SK-N-SH (cell line): ENCODE results near the gene NAPEPLD. TPM values are rescaled to one million over a fixed set of nuclear protein-coding genes. Genes with fewer than 3 reads are reported as not detected.

Experiments
- CTCF ChIA-PET: fragments of 300-600, 350-600 bp; formaldehyde crosslinking; extraction: SDS; loops from one replicate; lab custom pipeline; 2021; lab: Yijun Ruan, JAX
- POLR2A ChIA-PET: fragments of 350-600 bp; sonication (Branson Sonifier 250); formaldehyde crosslinking; extraction: SDS; loops from one replicate; lab custom pipeline; 2020; ENCODE audit warnings: antibody characterized with exemption, inconsistent platforms; lab: Yijun Ruan, JAX
- DNase-seq: peaks from one replicate; pipeline ENCODE4 v3.0.0; 2012
- H2AFZ ChIP-seq: fragments of 200-600 bp; sonication (generic); 2 replicates; pipeline ENCODE4 v1.8.1; 2016; ENCODE audit warnings: antibody characterized with exemption, mild to moderate bottlenecking, low read depth
- H3F3A ChIP-seq: fragments of 200-600 bp; sonication (generic); replicated peaks from 2 replicates; pipeline ENCODE3; 2016; ENCODE audit warnings: antibody characterized with exemption, mild to moderate bottlenecking; ENCODE audit not compliant: insufficient read depth
- H3K27ac ChIP-seq, 2 experiments: fragments of 200-500 bp in 1 of 2; fragments of 200-600 bp in 1 of 2; sonication (Bioruptor generic) in 1 of 2; sonication (generic), shearing (Covaris generic) in 1 of 2; 2 replicates each; pipeline versions ENCODE4 v1.5.1 to v1.6.1; 2014 to 2016; ENCODE audit warnings: low read depth in 2 of 2, inconsistent platforms in 1 of 2, low read length in 1 of 2, mild to moderate bottlenecking in 1 of 2, mixed read lengths in 1 of 2
- H3K27me3 ChIP-seq: fragments of 200-600 bp; sonication (generic), shearing (Covaris generic); 2 replicates; pipeline ENCODE4 v1.6.1; 2016; ENCODE audit warnings: mixed run types; ENCODE audit not compliant: insufficient read depth
- H3K36me3 ChIP-seq, 2 experiments: fragments of 200-500 bp in 1 of 2; fragments of 200-600 bp in 1 of 2; sonication (Bioruptor generic) in 1 of 2; sonication (generic) in 1 of 2; replicated peaks in 1 of 2; 2 replicates each; pipeline versions ENCODE3 to v1.5.1; 2014 to 2016; ENCODE audit warnings: low read length in 1 of 2, mild to moderate bottlenecking in 1 of 2; ENCODE audit not compliant: insufficient read depth in 2 of 2, control insufficient read depth in 1 of 2
- H3K4me1 ChIP-seq, 2 experiments: fragments of 200-500 bp in 1 of 2; fragments of 200-600 bp in 1 of 2; sonication (Bioruptor generic) in 1 of 2; sonication (generic), shearing (Covaris generic) in 1 of 2; 2 replicates each; pipeline versions ENCODE4 v1.5.1 to v1.6.1; 2014 to 2016; ENCODE audit warnings: low read depth in 1 of 2, low read length in 1 of 2, mixed run types in 1 of 2; ENCODE audit not compliant: insufficient read depth in 2 of 2, control insufficient read depth in 1 of 2
- H3K4me2 ChIP-seq: fragments of 200-600 bp; sonication (generic), shearing (Covaris generic); 2 replicates; pipeline ENCODE4 v1.6.1; 2017; ENCODE audit warnings: mixed run types
- H3K4me3 ChIP-seq, 2 experiments: fragments of 200-500 bp in 1 of 2; fragments of 200-600 bp in 1 of 2; sonication (Bioruptor generic) in 1 of 2; sonication (generic), shearing (Covaris generic) in 1 of 2; 2 replicates each; pipeline versions ENCODE4 v1.5.1 to v1.8.1; 2014 to 2016; ENCODE audit warnings: low read depth in 2 of 2, inconsistent platforms in 1 of 2, low read length in 1 of 2, mild to moderate bottlenecking in 1 of 2, mixed read lengths in 1 of 2, moderate library complexity in 1 of 2
- H3K79me2 ChIP-seq: fragments of 200-600 bp; sonication (generic); 2 replicates; pipeline ENCODE4 v1.8.1; 2017; ENCODE audit warnings: mild to moderate bottlenecking; ENCODE audit not compliant: insufficient read depth
- H3K9ac ChIP-seq: fragments of 200-600 bp; sonication (generic); 2 replicates; pipeline ENCODE4 v1.6.1; 2017; ENCODE audit warnings: mixed run types
- H3K9me2 ChIP-seq: fragments of 200-600 bp; sonication (generic); 2 replicates; pipeline ENCODE4 v1.6.1; 2017; ENCODE audit warnings: mixed run types
- H3K9me3 ChIP-seq: fragments of 200-600 bp; sonication (generic); 2 replicates; pipeline ENCODE4 v1.6.1; 2017; ENCODE audit warnings: mixed run types, mild to moderate bottlenecking, moderate library complexity
- H4K20me1 ChIP-seq: fragments of 200-600 bp; sonication (generic); 2 replicates; pipeline ENCODE4 v1.6.1; 2017; ENCODE audit warnings: mild to moderate bottlenecking, mixed run types; ENCODE audit not compliant: insufficient read depth
- CHD2 ChIP-seq: fragments of 150-350 bp; IDR thresholded peaks from 2 replicates; pipeline ENCODE4 v1.6.1; 2018; ENCODE audit warnings: low read length; ENCODE audit not compliant: partially characterized antibody
- ELF1 ChIP-seq: IDR thresholded peaks from 2 replicates; pipeline ENCODE4 v1.4.0; 2012
- EZH2phosphoT487 ChIP-seq: fragments of 200-600 bp; sonication (generic); IDR thresholded peaks from 2 replicates; pipeline ENCODE4 v1.6.1; 2017; ENCODE audit warnings: low read depth, mixed run types, mild to moderate bottlenecking, antibody characterized with exemption, moderate library complexity, borderline replicate concordance
- FOSL2 ChIP-seq: IDR thresholded peaks from 2 replicates; pipeline ENCODE4 v1.4.0; 2012; ENCODE audit warnings: low read depth, mild to moderate bottlenecking, moderate library complexity, borderline replicate concordance
- GABPA ChIP-seq: IDR thresholded peaks from 2 replicates; pipeline ENCODE4 v1.4.0; 2012; ENCODE audit warnings: low read depth, mild to moderate bottlenecking
- GATA2 ChIP-seq: sonication (generic); formaldehyde crosslinking; IDR thresholded peaks from 2 replicates; pipeline ENCODE4 v1.5.0; 2020; ENCODE audit warnings: mild to moderate bottlenecking, missing genetic modification reagents
- JUND ChIP-seq: IDR thresholded peaks from 2 replicates; pipeline ENCODE4 v1.4.0; 2012
- NFIC ChIP-seq: IDR thresholded peaks from 2 replicates; pipeline ENCODE4 v1.4.0; 2012; ENCODE audit warnings: borderline replicate concordance
- NRF1 ChIP-seq: IDR thresholded peaks from 2 replicates; pipeline ENCODE4 v1.6.1; 2012; ENCODE audit warnings: low read depth, mild to moderate bottlenecking, low read length
- RAD21 ChIP-seq: IDR thresholded peaks from 2 replicates; pipeline ENCODE4 v1.6.1; 2012; ENCODE audit warnings: mild to moderate bottlenecking, low read length
- RFX5 ChIP-seq: IDR thresholded peaks from 2 replicates; pipeline ENCODE4 v1.6.1; 2012; ENCODE audit warnings: mild to moderate bottlenecking, improper control_type of control experiment, low read length
- SIN3A ChIP-seq: IDR thresholded peaks from 2 replicates; pipeline ENCODE4 v1.6.1; 2012; ENCODE audit warnings: low read depth, mild to moderate bottlenecking, low read length, moderate library complexity, borderline replicate concordance
- SMC3 ChIP-seq: IDR thresholded peaks from 2 replicates; pipeline ENCODE4 v1.6.1; 2012; ENCODE audit warnings: low read depth, low read length, improper control_type of control experiment
- USF1 ChIP-seq: IDR thresholded peaks from 2 replicates; pipeline ENCODE4 v1.4.0; 2012; ENCODE audit warnings: low read depth, borderline replicate concordance
- ZBTB33 ChIP-seq: IDR thresholded peaks from 2 replicates; pipeline ENCODE4 v1.4.0; 2012; ENCODE audit warnings: low read depth, borderline replicate concordance
- WGBS: methylation state at CpG from one replicate; pipeline ENCODE4 v1.1.6; 2017; ENCODE audit warnings: low lambda C conversion rate; 5-methylcytosine and 5-hydroxymethylcytosine counted together
- polyA plus RNA-seq, 3 experiments: library from polyadenylated mRNA; depleted of rRNA; stranded (reverse); fragments of >200 nt; gene quantifications; 2 replicates each; pipeline ENCODE4 v1.2.3, GENCODE V29; 2012
- TF ChIP-seq, protein P1 (sequence below): IDR thresholded peaks from 2 replicates; pipeline ENCODE4 v1.6.1; 2012; ENCODE audit warnings: mild to moderate bottlenecking, low read depth, low read length, moderate library complexity
- TF ChIP-seq, protein P2 (sequence below): fragments of 200-600 bp; sonication (generic); IDR thresholded peaks from 2 replicates; pipeline ENCODE4 v1.6.1; 2017; ENCODE audit warnings: antibody characterized with exemption, mild to moderate bottlenecking, moderate library complexity
- TF ChIP-seq, protein P3 (sequence below): IDR thresholded peaks from 2 replicates; pipeline ENCODE4 v1.4.0; 2012; ENCODE audit warnings: low read depth
- TF ChIP-seq, protein P4 (sequence below): fragments of 150-350 bp; IDR thresholded peaks from 2 replicates; pipeline ENCODE4 v1.6.1; 2016; ENCODE audit warnings: mild to moderate bottlenecking, low read depth, low read length

The NAPEPLD gene
- polyA plus RNA-seq, 1 of the 3 experiments (the other 2 are of a cell fraction), result 4.6 TPM

DNA sequence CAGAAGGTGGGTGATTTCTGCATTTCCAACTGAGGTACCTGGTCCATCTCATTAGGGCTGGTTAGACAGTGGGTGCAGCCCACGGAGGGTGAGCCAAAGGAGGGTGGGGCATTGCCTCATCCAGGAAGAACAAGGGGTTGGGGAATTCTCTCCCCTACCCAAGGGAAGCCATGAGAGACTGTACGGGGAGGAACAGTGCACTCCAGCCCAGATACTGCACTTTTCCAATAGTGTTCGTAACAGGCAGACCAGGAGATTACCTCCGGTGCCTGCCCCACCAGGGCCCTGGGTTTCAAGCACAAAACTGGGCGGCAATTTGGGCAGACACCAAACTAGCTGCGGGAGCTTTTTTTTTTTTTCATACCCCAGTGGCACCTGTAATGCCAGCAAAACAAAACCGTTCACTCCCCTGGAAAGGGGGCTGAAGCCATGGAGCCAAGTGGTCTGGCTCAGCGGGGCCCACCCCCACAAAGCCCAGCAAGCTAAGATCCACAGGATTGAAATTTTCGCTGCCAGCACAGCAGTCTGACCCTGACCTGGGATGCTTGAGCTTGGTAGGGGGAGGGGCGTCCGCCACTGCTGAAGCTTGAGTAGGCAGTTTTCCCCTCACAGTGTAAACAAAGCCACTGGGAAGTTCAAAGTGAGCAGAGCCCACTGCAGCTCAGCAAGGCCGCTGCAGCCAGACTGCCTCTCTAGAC, 42.7 kb downstream of the NAPEPLD start (continued):
- TF ChIP-seq, protein P1, sequence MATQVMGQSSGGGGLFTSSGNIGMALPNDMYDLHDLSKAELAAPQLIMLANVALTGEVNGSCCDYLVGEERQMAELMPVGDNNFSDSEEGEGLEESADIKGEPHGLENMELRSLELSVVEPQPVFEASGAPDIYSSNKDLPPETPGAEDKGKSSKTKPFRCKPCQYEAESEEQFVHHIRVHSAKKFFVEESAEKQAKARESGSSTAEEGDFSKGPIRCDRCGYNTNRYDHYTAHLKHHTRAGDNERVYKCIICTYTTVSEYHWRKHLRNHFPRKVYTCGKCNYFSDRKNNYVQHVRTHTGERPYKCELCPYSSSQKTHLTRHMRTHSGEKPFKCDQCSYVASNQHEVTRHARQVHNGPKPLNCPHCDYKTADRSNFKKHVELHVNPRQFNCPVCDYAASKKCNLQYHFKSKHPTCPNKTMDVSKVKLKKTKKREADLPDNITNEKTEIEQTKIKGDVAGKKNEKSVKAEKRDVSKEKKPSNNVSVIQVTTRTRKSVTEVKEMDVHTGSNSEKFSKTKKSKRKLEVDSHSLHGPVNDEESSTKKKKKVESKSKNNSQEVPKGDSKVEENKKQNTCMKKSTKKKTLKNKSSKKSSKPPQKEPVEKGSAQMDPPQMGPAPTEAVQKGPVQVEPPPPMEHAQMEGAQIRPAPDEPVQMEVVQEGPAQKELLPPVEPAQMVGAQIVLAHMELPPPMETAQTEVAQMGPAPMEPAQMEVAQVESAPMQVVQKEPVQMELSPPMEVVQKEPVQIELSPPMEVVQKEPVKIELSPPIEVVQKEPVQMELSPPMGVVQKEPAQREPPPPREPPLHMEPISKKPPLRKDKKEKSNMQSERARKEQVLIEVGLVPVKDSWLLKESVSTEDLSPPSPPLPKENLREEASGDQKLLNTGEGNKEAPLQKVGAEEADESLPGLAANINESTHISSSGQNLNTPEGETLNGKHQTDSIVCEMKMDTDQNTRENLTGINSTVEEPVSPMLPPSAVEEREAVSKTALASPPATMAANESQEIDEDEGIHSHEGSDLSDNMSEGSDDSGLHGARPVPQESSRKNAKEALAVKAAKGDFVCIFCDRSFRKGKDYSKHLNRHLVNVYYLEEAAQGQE, result no peak
- TF ChIP-seq, protein P2, sequence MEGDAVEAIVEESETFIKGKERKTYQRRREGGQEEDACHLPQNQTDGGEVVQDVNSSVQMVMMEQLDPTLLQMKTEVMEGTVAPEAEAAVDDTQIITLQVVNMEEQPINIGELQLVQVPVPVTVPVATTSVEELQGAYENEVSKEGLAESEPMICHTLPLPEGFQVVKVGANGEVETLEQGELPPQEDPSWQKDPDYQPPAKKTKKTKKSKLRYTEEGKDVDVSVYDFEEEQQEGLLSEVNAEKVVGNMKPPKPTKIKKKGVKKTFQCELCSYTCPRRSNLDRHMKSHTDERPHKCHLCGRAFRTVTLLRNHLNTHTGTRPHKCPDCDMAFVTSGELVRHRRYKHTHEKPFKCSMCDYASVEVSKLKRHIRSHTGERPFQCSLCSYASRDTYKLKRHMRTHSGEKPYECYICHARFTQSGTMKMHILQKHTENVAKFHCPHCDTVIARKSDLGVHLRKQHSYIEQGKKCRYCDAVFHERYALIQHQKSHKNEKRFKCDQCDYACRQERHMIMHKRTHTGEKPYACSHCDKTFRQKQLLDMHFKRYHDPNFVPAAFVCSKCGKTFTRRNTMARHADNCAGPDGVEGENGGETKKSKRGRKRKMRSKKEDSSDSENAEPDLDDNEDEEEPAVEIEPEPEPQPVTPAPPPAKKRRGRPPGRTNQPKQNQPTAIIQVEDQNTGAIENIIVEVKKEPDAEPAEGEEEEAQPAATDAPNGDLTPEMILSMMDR, result no peak
- no peak for TF ChIP-seq USF1

DNA sequence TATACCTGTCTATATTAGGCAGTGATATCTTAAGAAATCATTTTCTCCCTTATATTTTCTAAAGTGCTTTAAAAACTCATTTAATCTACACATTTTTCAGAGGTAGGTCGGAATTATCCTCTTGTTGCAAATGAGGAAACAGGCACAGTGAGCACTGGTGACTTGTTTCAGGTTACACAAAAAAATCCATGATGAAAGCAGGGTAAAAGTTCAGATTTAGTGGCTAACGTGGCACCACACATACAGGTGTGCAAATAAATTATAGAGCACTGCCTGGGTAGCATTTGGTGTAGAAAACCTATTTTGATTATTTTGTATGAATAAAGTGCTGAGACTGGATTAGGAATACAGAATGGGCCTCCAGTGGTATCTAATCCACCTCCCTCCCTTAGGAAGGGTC, 47.4 kb downstream of the NAPEPLD start:
- WGBS, result 48% methylated on average over 2 of the region's 2 CpGs
- TF ChIP-seq ZBTB33, result no peak
- TF ChIP-seq FOSL2, result no peak
- TF ChIP-seq RAD21, result no peak
- TF ChIP-seq SMC3, result no peak
- TF ChIP-seq RFX5, result no peak
- no peak for TF ChIP-seq NRF1
- TF ChIP-seq CHD2, result no peak
- no peak for TF ChIP-seq SIN3A
- TF ChIP-seq NFIC, result no peak
- no peak for TF ChIP-seq USF1
- no peak for TF ChIP-seq JUND
- TF ChIP-seq, protein P3, sequence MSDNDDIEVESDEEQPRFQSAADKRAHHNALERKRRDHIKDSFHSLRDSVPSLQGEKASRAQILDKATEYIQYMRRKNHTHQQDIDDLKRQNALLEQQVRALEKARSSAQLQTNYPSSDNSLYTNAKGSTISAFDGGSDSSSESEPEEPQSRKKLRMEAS, result no peak
- no peak for TF ChIP-seq ELF1
- no peak for TF ChIP-seq GABPA
- TF ChIP-seq EZH2phosphoT487, result no peak
- TF ChIP-seq, protein P4, sequence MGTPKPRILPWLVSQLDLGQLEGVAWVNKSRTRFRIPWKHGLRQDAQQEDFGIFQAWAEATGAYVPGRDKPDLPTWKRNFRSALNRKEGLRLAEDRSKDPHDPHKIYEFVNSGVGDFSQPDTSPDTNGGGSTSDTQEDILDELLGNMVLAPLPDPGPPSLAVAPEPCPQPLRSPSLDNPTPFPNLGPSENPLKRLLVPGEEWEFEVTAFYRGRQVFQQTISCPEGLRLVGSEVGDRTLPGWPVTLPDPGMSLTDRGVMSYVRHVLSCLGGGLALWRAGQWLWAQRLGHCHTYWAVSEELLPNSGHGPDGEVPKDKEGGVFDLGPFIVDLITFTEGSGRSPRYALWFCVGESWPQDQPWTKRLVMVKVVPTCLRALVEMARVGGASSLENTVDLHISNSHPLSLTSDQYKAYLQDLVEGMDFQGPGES, result no peak
- no peak for TF ChIP-seq GATA2
- H3K27me3 ChIP-seq, result no peaks in the 10 kb centered on the region
- peaks cover 25% of the 10 kb centered on the region for H3F3A ChIP-seq
- ChIA-PET POLR2A (no interaction called here), CTCF (interaction anchor here (1.0 kb wide), 1 partner anchor 13 kb away, joined by 3 read pairs; no protein-coding TSS in a partner anchor)
- H3K36me3 ChIP-seq, result peaks cover 64 to 65% of the 10 kb centered on the region in 2 experiments
- no peak overlapping the region for H3K9ac ChIP-seq
- H3K4me3 ChIP-seq, result no peak overlapping the region
- no peaks in the 10 kb centered on the region for H3K9me3 ChIP-seq
- H3K9me2 ChIP-seq, result no peaks in the 10 kb centered on the region
- no peaks in the 10 kb centered on the region for H3K4me1 ChIP-seq
- H2AFZ ChIP-seq, result no peak overlapping the region
- no peaks in the 10 kb centered on the region for H4K20me1 ChIP-seq
- H3K79me2 ChIP-seq, result no peaks in the 10 kb centered on the region
- H3K27ac ChIP-seq, result no peak overlapping the region
- H3K4me2 ChIP-seq, result no peak overlapping the region
- DNase-seq, result no peak
